ENCODE results near the gene TEAD1. TPM values are rescaled to one million over a fixed set of nuclear protein-coding genes. Genes with fewer than 3 reads are reported as not detected.

TEAD1 gene
- total and polyA plus RNA-seq, 10 of the 15 experiments (the other 5 are each of a cell fraction or from before 2014, with no cell fraction given), result 0.01 to 0.59 (median 0.04) TPM; not detected in 6

GRCh38 chr11:12963051-12963450 lies 288.8 kb downstream of the TEAD1 start (continued):
- TF ChIP-seq ZNF687 (IDR thresholded peaks at IDR 0.05) (no peak), CBX5 (IDR thresholded peaks at IDR 0.05; ENCODE audit: low read depth) (no peak), SUZ12 (IDR thresholded peaks at IDR 0.05; ENCODE audit: unreplicated experiment) (no peak), LARP7 (IDR thresholded peaks at IDR 0.05) (no peak), BACH1 (IDR thresholded peaks at IDR 0.05; ENCODE audit: borderline replicate concordance) (no peak), FOXK2 (IDR thresholded peaks at IDR 0.05) (no peak), CEBPB (IDR thresholded peaks at IDR 0.05; ENCODE audit: borderline replicate concordance in 1 of 2, low read depth in 2 of 2, low read length in 2 of 2) (no peak), MTA3 (IDR thresholded peaks at IDR 0.05; ENCODE audit: borderline replicate concordance, low read length) (no peak), ZSCAN29 (IDR thresholded peaks at IDR 0.05) (no peak)
